ENCODE results near the gene ERBB2.
"Not testable (repeated sequence)": the region's sequence is repeated elsewhere in the genome, so short reads cannot be mapped to it uniquely, and the experiment has no call there.

ERBB2 gene

GRCh38 chr17:39725923-39726322, 26.1 kb downstream of the ERBB2 start:
- not testable (repeated sequence) for DNase-seq (ENCODE audit: low spot score)

- no peak for DNase-seq (ENCODE audit: low spot score)
Measured at GRCh38 chr17:39726617-39727016, 26.8 kb downstream of the ERBB2 start.

GRCh38 chr17:39727556-39727955, 27.7 kb downstream of the ERBB2 start:
- DNase-seq (ENCODE audit: low spot score): no peak

GRCh38 chr17:39729280-39729851, 29.5 kb downstream of the ERBB2 start:
- no peak for DNase-seq (ENCODE audit: low spot score)

- peak; percentile 99 for DNase-seq (ENCODE audit: low spot score)
Measured at GRCh38 chr17:39730095-39730921, 30.4 kb downstream of the ERBB2 start, which contains the start of gene MIEN1. Gene MIEN1, minus strand, starts transcription at chr17:39730532. Its CDS starts 37 bp downstream, at chr17:39730495.

- DNase-seq (ENCODE audit: low spot score): no peak
Measured at GRCh38 chr17:39732586-39732985, 32.7 kb downstream of the ERBB2 start.

GRCh38 chr17:39735882-39736281, 36.0 kb downstream of the ERBB2 start:
- DNase-seq (ENCODE audit: low spot score): no peak

GRCh38 chr17:39736319-39737165, 36.7 kb downstream of the ERBB2 start:
- DNase-seq (ENCODE audit: low spot score): no peak

- DNase-seq (ENCODE audit: low spot score): no peak
Measured at GRCh38 chr17:39737206-39737759, 37.4 kb downstream of the ERBB2 start.

GRCh38 chr17:39737760-39738567, 38.1 kb downstream of the ERBB2 start, which contains the start of gene GRB7:
Gene GRB7, plus strand, starts transcription at chr17:39737938. Its CDS starts 4,364 bp downstream, at chr17:39742302.
- no peak for DNase-seq (ENCODE audit: low spot score)

- DNase-seq (ENCODE audit: low spot score): peak; percentile 76
Measured at GRCh38 chr17:39738568-39738901, 38.7 kb downstream of the ERBB2 start.

GRCh38 chr17:39738983-39739884, 39.4 kb downstream of the ERBB2 start:
- peak; percentile 74 for DNase-seq (ENCODE audit: low spot score)

- DNase-seq (ENCODE audit: low spot score): no peak
Measured at GRCh38 chr17:39739885-39740356, 40.1 kb downstream of the ERBB2 start.

GRCh38 chr17:39740357-39741111, 40.7 kb downstream of the ERBB2 start:
- no peak for DNase-seq (ENCODE audit: low spot score)

- no peak for DNase-seq (ENCODE audit: low spot score)
Measured at GRCh38 chr17:39742126-39742855, 42.4 kb downstream of the ERBB2 start.

GRCh38 chr17:39742856-39743436, 43.1 kb downstream of the ERBB2 start:
- DNase-seq (ENCODE audit: low spot score): no peak

GRCh38 chr17:39744075-39744835, 44.4 kb downstream of the ERBB2 start:
- DNase-seq (ENCODE audit: low spot score): no peak

- DNase-seq (ENCODE audit: low spot score): no peak
Measured at GRCh38 chr17:39744836-39745215, 45.0 kb downstream of the ERBB2 start.

Measured in ecto neural progenitor cell (in vitro differentiated cells).